Stimulated activated CD4-positive, alpha-beta T cell treated with anti-CD3 and anti-CD28 coated beads, Interleukin-2, amount 100 ng/mL, for 48 hours (primary cell): Measurements from ENCODE around the gene PGBD5.

ENCODE experiments used
- DNase-seq, 2 donors: peaks; one replicate each; pipeline ENCODE4 v3.0.0-alpha.2; 2020

Gene PGBD5

DNA sequence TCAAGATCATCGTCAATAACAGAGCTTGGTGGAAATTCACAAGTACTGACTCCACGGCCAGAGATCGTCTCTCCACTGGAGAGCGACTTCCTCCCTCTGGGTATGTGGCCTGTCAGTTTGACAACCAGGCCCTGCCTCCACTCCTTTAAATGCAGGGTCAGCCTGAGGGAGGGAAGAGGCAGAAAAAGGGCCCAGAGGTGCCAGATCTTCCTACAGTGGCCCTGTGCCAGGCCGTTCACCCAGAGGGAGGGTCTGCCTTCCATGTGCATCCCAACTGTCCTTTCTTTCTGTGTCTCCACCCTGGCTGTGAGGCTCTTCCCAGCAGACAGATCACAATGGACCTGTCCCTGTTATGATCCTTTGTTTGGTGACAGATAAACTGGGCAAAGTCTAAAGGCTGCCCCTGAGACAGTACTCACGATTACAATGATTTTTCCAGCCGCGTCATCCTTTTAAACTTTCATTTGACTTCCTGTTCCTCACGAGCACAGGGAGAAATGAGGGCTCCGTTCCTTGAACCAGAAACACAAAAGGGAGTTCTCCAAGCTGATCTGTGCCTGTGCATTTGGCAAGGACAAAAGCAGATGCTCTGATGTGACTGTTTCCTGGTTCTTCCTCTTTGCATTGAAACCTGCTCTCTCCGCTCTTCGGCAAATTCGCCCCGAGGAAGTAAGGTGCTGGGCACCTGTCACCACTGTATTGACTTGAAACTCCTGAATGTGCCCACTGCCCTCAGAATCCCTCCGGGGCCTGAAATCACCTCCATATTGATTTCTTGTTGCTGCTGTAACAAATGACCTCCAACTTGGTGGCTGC lies 126.7 kb downstream of the PGBD5 start:
- DNase-seq: no peak

GRCh38 chr1:230295367-230295766 lies 130.8 kb downstream of the PGBD5 start:
- no peak for DNase-seq

GRCh38 chr1:230293390-230293700 lies 132.8 kb downstream of the PGBD5 start:
- DNase-seq: no peak

GRCh38 chr1:230292689-230293389 lies 133.3 kb downstream of the PGBD5 start:
- DNase-seq: no peak

DNA sequence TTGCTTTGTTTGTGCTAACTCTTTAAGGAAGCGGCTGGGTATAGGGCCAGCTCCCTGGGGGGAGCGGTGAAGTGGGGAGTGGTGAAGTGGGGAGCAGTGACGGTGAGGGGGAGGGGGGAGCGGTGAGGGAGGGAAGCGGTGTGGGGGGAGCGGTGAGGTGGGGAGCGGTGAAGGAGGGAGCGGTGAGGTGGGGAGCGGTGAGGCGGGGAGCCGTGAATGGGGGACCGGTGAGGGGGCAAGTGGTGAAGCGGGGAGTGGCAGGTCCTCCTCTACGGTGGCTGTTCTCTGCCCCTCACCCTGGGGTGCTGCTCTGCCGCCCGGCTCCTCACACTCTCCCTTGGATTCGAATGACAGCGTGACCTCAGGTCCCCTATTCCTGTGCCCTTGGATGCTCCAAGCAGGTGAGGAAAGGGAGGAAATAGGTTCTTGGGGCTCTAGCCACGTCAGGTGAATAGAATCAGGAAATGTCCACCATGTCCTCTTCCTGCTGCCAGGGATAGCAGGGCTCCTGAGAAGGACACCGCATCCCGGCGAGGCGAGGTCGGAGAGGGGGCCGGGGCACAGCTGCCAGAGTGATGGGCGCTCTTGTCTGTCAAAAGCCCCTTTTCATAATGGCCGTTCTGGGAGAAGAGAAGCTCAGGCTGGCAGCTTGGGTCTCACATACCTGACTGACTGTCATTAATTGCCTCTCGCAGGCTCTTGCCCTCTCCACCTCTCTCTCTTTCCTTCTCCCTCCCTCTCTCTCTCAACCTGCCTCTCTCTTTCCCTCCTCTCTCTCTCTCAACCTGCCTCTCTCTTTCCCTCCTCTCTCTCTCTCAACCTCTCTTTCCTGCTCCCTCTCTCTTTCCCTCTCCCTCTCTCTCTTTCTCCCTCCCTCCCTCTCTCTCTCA lies 134.2 kb downstream of the PGBD5 start:
- DNase-seq: no peak

DNA sequence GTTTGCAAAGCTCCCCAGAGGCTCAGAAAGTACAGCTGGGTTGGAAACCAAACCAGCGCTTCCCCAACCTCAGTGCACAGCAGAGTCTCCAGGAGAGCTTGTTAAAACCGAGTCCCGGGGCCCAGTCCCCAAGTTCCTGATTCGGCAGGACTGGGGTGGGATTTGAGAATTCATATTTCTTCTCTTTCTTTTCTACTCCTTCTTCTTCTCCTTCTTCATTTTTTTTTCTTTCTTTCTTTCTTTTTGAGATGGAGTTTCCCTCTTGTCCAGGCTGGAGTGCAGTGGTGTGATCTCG lies 136.8 kb downstream of the PGBD5 start:
- no peak for DNase-seq

DNA sequence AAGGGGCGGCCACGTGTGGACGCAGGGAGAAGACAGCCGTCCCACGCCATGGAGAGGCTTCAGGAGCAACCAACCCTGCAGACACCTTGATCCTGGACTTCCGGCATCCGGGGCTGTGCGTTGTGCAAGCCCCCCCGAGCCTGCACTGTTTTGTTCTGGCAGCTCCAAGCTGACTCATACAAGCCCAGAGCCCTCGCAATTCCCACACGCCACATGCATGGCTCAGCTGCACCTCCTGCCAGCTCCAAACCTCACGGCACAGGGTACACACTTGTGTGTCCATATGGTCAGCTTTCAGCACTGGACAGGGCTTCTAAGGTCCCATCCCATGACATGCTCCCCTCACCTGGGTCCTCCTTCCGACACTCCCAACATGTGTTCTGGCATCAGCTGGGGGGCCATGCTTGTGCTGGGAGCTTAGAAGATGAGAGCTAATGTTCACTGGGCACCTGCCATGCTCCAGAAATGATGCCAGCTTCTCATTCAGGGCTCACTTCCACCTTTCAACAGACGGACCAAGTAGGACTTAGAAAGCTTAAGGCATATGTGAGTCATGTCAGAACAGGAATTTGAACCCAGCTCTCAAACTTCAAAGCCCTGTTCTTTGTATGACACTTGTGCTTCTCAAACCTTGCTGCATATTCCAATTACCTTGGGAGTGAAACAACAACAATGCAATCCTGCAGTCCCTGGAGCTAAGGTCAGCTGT lies 137.3 kb downstream of the PGBD5 start:
- no peak for DNase-seq

DNA sequence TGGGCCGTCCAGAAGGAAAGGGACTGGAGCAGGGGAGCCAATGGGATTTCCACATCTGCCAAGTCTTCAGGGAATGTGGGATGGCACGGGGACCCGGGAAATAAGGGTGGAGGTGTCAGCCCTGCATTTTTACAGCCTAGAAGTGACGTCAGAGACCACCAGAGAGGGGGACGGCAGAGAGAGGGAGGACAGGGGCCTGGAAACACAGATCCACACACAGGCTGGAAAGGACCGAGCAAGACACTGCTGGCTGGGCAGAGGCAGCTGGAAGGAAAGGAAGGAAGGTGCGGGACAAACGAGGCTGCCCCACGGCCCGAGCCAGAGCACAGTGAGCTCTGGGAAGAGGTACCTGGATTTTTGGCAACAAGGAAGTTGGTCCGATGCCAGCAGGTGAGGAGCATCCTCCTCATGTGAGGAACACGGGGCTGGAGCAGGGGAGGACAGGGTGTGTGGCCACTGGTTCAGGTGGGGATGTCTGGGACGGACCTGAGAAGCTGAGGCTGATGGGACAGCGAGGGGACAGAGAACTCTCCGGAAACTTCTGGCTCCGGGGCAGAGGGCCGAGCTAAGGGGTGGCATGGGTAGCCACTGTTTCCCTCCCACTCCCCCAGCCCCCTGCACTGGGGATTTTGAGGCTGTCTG lies 138.3 kb downstream of the PGBD5 start:
- DNase-seq: no peak

GRCh38 chr1:230286890-230287269 lies 139.3 kb downstream of the PGBD5 start:
- no peak for DNase-seq

GRCh38 chr1:230286166-230286889 lies 139.8 kb downstream of the PGBD5 start:
- DNase-seq: no peak

GRCh38 chr1:230285351-230285750 lies 140.8 kb downstream of the PGBD5 start:
- DNase-seq: no peak

DNA sequence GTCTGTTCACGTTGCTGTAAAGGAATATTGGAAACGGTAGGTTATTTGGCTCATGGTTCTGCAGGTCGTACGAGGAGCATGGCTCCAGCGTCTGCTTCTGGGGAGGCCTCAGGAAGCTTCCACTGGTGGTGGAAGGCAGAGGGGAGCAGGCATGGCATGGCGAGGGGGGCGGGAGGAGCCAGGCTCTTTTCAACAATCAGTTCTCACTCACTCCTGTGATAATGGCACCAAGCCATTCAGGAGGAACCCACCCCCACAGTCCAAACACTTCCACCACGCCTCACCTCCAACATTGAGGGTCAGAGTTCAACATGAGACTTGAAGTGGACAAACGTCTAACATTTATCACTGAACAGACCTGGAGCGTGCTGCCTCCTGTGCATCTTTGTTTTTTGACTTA lies 141.2 kb downstream of the PGBD5 start:
- no peak for DNase-seq

DNA sequence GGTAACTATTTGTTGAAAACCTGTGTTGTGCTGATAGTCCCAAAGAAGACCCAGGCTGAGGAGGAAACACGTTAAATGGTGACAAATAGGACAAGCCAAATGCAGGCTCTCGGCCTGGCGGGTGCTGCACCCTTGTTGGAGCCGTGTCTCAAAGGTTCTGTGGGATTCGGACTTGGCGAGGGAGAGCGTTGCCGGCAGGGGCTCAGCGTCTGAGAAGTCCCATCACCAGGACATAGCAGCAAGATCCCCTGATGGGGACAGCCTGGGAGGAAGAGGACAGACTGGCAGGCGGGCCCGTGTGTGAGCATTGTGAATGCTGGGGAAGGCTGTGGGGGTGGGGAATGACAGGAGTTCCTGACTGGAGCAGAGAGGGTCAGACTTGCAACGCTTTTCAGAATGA lies 142.5 kb downstream of the PGBD5 start:
- DNase-seq: no peak

- DNase-seq: no peak
These were observed 144.0 kb downstream of the PGBD5 start for GRCh38 chr1:230282157-230282556.

GRCh38 chr1:230281556-230281955 lies 144.6 kb downstream of the PGBD5 start:
- DNase-seq: no peak

- no peak for DNase-seq
These were observed 145.2 kb downstream of the PGBD5 start for GRCh38 chr1:230280906-230281413.

DNA sequence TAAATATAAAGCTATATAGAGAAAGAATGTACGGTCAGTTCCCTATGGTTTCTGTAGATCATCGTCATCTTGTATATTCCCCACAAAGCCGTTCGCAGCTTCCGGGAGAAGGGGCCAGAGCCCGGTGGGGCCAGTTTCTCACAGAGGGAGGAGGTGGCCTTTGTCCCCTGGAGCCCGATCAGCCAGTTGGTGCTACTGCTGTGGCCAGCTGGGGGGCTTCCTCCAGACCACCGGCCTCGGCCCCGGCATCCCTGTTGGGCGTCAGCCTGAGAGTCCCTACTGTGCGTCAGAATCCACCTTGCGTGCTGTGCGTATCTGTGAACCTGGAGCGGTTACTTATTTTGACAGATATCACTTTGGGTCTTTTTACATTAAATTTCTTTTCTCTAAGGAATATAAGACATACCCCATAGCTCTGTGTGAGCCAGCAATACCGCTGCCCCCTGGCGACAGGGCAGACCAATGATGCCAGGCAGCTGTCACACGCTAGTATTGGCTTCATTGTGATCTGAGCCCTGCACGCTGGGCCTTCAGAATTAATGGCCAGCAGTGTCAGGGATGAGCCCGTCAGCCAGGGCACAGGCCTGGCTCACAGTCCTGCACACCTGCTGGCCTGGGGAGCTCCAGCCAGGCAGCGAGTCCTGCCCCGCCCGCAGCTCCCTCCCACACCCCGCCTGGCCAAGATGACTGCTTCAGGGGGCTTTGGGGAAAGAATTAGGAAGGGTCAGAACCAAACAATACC lies 145.9 kb downstream of the PGBD5 start:
- DNase-seq: no peak

DNA sequence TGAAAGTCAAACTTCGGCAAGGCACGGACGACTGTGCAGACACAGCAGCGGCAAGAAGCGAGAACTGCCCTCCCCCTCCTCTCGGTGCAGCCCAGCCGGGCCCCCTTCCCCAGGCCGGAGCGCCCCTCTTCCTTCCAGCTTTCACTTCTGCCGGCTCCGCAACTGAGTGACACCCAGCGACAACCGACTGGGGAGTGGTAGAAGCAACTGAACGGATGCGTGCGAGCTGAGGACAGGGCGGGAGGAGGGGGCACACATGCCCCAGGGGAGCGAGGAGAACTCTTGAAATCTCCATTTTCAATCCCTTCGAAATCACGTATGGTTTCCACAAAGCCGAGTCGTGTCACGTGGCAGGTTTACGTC lies 146.6 kb downstream of the PGBD5 start:
- DNase-seq: no peak

- no peak for DNase-seq
These were observed 147.1 kb downstream of the PGBD5 start for GRCh38 chr1:230278871-230279582.

- DNase-seq: no peak
These were observed 147.8 kb downstream of the PGBD5 start for GRCh38 chr1:230278376-230278775.
